ENCODE data around the gene TSN.

TSN gene

DNA sequence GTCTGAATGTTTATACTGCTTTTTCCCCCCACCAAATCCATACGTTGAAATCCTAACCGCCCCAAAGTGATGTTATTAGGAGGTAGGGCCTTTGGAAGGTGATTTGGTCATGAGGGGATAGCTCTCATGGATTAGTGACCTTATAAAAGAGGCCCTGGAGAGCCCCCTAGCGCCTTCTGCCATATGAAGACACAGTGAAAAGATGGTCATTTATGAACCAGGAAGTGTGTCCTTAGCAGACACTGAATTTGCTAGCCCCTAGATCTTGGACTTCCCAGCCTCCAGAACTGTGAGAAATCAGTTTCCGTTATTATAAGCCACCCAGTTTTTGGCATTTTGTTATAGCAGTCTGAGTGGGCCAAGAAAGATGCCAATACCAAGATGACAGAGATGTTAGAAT, 7.2 kb upstream of the TSN start:
- DNase-seq = peak; percentile 40

DNA sequence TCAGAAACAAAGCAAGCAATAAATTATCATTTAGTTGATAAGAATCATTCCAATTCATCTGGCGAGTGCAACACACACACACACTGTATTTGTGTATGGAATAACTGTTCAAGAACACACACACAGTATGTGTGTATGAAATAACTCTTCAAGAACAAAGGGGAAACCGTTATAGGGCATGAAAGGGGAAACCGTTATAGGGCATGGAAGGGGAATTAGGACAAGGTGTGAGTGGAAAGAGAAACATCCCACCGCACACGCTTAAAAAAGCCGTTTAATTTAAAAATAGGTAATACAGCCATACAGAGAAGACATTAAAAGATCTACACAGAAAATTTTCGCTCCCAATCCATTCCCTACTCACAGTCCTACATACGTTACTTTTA, 607 bp upstream of the TSN start:
- no peak for DNase-seq

DNA sequence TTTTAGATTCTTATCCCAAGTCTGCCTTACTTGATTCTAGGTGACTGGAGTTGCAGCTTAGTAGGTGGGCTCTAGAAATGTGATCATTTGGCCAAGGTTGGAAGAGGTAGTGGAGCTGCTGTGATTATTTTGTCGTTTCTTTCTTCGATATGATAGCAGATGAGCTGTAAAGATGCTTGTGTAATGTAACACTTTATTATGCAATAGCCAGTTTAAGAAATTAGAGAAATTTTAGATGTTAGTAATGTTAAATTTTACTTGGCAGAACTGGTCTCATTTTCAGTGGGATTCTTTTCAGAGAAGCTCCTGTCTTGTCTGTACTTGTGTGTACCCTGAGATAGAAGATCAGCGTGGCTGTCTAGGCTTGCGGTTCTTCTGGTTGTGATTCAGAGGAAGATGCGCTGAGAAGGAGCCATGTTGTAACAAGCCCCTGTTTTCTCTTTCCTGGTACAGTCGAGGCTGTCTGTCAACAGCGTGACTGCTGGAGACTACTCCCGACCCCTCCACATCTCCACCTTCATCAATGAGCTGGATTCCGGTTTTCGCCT, 9.3 kb downstream of the TSN start:
- no peak for DNase-seq

DNA sequence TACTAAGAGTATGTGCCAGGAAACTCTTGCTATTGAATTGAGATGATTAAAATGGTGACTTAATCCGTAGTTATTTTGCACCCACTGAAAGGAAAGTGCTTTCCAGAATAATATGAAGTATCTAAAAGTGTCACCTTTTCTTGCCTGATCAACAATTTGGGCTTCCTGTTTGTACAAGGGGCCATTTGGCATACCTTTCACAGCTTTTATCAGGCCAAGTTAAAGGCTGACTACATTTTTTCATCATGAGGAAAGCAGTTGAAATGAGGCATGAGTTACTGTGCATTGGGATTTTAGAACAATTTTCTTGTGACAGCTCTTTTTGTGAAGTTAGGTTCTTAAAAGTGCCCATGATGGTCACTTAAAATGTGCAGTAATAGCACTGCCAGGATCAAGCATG, 11.2 kb downstream of the TSN start:
- DNase-seq = no peak

DNA sequence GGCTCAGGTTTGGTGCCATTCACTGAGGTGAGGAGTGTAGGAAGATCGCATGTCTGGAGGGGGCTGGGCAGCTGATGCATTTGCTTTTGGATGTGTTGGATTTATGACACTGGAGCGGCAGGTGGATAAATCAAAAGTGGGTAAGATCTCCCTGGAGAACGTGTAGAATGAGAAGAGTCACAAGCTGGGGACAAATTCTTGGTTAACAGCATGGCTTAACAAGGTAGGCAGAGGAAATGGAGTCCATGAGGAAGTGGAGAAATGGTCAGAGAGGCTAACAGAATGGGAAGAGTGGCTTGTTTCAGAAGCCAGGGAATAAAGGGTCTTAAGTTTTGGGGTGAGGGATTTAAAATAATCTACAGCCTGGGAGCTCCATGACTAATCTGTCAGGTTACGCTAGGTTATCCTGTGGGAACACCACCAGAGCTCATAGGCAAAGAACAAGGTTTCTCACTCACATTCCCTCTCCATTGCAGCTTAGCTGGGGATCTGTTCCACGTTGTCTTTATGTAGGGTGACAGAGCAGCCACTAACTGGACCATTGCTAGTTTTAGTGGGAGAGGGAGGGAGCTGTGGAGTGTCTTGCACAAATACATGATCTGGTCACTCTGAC, 12.8 kb downstream of the TSN start:
- DNase-seq = no peak

DNA sequence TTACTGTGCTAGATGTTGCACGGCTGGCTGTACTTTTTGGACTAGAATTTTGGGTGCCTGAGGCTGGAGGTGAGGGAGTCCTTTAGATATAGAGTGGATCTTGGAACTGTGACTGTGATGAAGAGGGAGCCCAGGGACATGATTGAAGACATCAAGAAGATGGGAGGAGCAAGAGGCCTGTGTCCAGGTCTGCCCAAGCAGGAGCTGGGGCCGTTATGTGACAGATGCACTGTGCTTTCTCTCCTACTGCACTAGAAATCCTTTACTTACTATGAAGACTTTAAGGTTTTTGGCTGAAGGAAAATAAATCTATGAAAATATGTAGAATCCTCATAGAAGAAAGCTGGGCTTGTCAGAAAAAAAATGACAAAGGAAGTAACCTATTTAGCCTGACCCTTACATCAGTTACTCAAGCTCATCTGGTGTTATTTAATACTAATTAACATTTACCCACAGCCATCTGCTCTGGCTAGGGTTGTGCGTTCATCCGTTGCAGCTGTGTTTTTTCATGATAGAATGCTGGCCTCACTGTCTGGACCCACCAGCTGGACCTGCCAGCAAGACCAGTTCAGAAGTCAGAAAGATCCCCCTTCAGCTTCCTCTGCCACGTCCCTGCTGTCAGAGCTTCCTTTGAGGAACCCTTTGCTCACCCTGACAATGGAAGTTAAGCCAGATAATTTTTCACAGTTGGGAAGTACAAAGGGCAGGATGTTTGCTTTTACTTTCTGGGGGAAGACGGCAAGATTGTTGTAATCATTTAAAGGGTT, 16.7 kb downstream of the TSN start:
- DNase-seq = no peak

DNA sequence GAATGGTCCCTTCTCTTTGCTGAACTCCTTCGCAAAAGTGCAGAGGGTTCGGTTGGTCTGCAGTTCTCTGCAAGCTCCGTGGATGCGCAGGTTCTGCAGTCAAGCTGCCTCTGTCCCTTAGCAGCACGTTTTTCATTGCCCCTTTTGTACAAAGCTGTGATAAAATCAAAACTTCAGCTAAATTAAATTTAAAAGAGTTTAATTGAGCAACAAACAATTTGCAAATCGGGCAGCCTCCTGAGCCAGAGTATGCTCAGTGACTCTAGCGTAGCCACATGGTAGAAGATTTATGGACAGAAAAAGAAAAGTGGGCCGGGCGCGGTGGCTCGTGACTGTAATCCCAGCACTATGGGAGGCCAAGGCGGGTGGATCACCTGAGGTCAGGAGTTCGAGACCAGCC, 18.8 kb downstream of the TSN start:
- DNase-seq = no peak

DNA sequence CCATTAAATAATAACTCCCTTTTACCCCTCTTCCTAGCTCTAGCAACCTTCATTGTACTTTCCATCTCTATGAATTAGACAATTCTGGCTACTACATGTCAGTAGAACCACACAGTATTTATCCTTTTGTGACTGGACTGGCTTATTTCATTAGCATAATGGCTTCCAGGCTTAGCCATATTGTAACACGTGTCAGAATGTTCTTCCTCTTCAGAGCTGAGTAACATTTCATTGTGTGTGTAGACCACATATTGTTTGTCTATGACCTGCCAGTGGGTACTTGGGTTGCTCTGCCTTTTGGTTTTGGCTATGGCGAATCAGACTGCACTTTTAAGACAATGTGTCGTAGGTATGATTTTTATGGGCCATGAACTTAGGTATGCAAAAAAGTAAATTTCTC, 20.9 kb downstream of the TSN start:
- DNase-seq = no peak

DNA sequence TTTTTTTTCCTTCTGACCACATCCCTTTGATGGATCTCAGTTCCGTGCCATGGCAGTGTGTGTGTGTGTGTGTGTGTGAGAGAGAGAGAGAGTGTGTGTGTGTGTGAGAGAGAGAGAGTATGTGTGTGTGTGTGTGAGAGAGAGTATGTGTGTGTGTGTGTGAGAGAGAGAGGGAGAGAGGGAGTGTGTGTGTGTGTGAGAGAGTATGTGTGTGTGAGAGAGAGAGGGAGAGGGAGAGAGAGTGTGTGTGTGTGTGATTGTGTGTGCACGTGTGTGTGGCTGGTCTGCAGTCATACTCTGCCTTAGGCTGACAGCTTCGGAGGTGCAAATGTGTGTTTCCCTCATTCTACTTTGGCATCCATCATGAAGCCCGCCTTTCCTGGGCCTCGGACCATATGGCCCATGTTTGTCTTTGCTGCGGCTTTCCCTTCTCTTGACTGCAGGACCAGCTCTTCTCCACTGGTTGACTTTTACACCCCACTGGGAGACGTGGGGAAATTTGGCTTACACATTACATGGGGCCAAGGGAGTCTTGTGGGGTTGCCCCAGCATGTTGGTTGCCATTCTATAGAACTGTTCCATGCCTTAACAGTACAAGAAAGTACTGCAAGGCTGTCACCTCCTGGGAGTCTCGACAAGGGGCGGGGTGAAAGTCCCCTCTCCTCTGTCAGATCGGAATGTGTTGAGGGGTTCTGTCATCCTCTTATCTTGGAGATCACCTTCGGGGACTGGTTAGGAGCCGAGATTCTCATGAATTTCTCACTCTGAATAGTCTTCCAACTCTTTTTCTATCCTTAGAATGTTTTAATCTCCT, 21.6 kb downstream of the TSN start:
- DNase-seq = no peak

DNA sequence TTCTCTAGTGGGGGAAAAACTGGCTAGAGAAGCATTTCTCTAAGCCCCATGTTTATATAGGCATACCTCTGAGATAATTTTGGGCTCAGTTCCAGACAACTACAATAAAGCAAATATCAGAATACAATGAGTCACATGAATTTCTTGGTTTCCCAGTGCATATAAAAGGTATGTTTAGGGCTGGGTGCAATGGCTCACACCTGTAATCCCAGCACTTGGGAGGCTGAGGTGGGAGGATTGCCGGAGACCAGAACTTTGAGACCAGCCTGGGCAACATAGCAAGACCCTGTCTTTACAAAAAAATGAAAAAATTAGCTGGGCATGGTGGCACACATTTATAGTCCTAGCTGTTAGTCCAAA, 22.2 kb downstream of the TSN start:
- peak; percentile 22 for DNase-seq

DNA sequence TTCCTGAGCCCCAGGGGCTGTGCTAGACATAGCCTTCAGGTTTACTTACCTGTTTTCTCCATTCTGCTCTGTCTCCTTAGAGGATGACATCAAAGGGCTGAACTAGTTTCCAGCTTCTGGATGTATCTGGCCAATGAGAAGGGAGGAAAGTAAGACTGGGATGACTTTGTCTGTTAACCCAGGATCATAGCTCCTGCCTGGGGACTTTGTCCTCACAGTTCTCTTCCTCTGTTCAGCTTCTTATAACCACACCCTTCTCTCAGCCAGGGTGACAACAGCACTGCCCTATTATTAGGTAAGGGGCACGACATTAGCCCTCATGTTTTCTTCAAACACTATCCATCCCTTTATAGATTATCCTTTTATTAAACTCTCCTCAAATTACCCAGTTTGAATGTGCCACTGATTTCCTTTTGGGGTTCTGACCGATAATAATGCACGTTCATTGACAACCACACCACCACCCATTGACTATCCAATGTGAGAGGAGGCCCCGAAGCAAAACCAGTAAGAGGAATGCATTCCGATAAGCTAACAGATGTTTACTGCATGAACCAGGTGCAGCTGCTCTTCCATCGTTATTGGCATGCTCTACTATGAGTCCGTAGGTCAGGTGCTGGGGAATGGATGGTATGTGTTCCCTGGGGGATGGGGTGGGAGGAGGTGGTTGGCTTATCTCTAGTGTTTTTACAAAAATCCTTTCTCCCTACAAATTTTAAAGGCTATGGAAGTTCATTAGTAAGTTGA, 23.5 kb downstream of the TSN start:
- no peak for DNase-seq

DNA sequence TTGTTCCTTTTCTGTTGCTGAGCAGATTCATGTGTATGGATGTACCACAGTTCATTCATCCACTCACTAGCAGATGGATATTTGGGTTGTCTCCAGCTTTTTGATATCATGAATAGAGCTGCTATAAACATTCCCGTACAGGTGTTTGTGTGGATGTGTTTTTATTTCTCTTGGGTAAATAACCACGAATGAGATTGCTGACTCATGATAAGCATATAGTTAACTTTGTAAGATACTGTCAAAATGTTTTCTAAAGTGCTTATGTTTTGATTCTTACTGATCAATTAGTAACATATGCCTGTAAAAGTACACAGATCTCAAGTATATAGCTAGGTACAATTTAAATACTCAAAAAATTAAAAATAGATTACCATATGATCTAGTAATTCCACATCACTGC, 27.7 kb downstream of the TSN start:
- DNase-seq = no peak

DNA sequence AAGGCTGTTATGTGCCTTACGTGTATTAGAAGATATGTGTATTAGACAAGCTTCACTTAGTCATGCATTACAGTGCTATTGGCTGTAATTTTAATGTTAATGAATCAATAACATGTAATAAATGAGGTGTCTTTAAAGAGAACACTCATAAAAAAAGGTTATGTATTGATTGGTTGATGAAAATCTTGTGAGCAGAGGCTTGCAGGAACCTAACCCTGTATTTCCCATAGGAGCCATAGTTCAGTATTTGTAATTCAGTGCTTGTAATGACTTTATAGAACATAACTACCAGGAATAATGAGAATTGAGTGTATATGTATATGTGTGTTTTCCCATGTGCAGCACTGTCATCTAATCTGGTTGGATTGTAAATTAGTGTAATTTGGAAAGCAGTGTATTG, 33.2 kb downstream of the TSN start:
- no peak for DNase-seq

DNA sequence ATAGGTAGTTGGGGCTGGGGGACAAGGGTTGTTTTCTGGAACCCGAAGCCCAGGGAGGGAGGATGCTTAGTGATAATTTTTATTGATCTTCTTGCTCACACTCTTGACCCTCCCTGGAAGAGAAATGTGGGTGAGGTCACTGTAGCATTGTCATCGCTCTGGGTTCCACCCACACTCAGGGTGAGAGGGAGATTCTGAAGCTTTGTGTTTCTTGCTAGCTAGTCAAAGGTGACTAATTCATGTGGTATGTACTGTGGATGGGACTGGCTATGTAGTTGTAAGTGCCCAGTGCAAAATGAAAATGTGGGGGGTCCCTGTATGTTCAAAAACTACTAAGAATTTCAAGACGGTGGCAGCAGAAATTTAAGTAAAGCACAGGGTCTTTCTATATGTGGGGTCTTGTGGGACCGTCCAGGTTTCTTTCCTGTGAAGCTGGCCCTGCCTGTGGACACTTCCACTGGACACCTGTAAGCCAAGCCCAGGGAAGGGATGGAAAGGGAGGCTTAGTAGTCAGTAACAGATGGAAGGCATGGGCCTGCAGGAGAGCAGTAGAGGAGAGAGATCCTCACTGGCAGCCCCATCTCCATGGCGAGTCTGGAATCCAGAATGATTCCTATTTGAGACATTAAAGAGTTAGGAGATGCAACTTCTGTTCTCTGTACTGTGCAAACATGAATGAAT, 35.0 kb downstream of the TSN start:
- DNase-seq = no peak

DNA sequence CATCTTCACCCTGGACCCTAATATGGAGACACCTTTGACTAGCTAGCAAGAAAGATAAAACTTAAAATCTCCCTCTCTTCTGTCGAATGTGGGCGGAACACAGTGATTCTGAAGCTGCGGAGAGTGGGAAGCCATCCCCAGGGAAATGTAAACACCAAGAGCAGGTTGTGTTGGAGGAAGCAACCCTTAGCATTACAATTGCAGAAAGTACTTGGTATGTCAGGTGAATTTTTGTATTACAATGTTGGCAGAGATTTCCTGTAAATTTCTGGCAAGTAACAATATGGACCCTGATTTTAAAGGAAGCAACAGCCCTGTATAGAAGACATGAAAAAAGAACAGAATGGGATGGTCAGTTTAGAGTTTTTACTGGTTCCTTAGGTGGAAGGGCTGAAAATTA, 35.8 kb downstream of the TSN start:
- DNase-seq = no peak

DNA sequence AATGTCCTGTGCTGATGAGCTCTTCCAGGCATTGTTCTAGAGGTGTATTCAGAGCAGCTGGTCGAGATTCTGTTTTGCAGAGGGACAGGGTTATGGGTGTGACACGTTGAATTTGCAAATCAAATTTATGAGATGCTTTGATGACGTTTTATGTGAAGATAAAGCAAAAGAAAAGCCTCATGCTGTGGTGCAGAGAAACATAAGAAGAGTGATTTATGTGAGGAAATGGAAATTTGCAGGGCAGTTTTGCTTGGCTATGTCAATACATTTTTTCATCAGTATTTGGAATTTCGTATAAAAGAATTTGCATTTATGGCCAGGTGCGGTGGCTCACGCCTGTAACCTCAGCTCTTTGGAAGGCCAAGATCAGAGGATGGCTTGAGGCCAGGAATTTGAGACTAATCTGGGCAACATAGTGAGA, 36.4 kb downstream of the TSN start:
- no peak for DNase-seq

DNA sequence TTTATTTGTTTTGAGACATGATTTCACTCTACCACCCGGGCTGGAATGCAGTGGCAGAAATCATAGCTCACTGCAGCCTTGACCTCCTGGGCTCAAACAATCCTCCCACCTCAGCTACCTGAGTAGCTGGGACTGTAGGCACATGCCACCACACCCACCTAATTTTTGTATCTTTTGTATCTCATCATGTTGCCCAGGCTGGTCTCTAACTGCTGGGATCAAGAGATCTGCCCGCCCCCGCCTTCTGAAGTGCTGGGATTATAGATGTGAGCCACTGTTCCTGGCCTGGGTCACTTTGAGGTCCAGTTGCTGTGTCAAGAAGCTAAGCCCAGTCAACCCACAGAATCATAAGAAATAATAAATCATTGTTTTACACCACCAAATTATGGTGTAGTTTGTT, 38.4 kb downstream of the TSN start:
- DNase-seq = no peak

DNA sequence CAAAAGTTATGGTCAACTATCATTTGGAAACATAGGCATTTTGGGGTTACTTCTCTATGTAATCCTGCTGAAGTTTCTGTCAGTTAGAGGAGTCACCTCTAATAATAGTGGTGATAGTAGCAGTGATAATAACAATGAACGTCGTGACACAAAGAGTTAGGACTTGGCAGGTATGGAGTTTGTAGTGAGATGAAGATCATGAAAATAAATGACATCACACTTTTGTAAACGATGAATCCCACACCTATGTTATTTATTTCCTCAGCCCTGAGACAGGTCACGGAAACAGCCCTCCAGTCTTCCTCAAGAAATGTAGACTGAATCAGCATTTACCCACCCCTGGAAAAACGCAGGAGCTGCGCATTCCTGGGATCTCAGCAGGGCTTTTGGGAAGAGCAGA, 38.8 kb downstream of the TSN start:
- DNase-seq = no peak

DNA sequence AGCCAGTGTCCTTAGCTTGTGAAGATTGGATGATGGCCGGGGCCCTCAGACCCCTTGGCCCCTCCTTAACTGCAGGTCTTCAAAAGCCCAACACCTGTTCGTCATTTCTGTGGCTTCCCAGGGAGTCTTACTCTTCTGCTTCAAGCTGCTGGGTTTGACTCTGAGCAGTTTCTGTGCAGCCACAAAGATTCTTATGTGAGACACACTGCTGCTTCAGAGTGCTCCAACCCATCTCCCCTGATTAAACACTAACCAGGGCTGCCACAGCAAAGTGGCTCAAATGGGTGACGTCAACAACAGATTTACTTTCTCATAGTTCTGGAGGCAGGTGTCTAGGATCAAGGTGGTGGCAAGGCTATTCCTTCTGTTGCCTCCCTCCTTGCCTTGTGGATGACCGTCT, 40.8 kb downstream of the TSN start:
- DNase-seq = no peak

DNA sequence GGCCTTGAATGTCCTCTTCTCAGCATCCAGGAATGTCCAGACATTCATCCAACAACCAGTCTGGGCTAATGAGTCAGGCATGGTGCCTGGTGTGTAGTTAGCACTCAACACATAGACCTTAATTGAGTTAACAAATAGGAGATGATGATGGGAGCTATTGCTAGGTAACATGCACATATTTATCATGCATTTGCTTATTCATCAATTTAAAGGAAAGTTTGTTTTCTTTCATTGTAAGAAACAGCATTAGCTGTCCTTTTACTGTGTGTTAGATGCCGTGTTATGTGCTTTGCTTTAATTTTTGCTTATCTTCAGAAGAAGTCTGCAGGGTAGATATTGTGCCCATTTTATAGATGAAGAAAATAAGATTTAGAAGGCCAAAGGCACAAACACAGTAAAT, 43.2 kb downstream of the TSN start:
- no peak for DNase-seq

DNA sequence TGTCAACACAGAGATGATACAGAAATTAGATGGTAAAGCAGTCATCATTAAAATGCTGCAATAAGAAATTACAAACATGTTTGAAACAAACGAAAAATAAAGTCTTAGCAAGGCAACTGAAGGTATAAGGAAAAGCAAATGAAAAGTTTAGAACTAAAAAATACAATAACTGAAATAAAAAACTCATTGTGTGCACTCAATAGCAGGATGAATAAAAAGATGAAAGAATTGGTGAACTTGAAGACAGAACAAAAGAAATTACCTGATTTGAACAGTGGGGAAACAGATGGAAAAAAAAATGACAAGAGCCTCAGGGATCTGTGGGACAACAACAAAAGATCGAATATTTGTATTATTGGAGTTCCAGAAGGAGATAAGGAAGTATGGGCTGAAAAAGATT, 46.5 kb downstream of the TSN start:
- DNase-seq = no peak

DNA sequence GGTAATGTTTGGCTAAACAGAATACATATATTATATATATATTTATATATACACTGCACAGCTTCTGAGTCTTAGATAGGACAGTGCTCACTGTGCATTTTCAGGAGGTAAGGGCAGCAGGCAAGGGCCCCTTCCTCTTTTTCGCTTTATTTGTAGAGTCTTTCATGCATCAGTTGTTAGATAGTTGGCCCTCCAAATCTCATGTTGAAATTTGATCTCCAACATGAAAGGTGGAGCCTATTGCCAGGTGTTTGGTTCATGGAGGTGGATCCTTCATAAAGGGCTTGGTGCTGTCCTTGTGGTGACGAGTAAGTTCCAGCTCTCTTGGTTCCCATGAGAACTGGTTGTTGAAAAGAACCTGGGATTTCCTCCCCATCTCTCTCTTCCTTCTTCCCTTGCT, 48.1 kb downstream of the TSN start:
- DNase-seq = no peak

DNA sequence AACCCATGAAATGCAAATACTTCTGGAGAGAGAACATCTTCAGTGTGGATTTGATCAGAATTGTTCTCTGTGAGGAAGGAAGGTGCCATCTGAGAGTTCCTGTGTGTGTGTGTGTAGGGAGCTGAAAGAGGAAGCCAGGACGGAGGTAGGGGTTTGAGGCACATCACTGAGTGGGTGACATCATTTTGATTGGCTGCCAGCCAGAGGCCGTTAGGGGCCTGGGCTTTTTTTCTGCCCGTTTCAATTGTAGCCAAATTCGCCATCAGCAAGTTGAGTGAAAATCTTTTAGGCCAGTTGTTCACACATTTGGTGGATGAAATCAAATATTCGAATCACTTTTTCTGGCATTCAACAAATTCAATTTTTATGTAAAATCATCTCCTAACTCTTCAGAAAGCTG, 48.9 kb downstream of the TSN start:
- peak; percentile 66 for DNase-seq
